HG03575 (cell line): ENCODE measurements around the gene GIGYF1.

Source experiments
- ATAC-seq: cut with Tn5 transposase; IDR thresholded peaks from one replicate; pipeline ENCODE4 v1.9.1; 2021; ENCODE audit not compliant: unreplicated experiment, insufficient number of reproducible peaks, low FRiP score; ENCODE audit errors: extremely low read depth

Gene GIGYF1

DNA sequence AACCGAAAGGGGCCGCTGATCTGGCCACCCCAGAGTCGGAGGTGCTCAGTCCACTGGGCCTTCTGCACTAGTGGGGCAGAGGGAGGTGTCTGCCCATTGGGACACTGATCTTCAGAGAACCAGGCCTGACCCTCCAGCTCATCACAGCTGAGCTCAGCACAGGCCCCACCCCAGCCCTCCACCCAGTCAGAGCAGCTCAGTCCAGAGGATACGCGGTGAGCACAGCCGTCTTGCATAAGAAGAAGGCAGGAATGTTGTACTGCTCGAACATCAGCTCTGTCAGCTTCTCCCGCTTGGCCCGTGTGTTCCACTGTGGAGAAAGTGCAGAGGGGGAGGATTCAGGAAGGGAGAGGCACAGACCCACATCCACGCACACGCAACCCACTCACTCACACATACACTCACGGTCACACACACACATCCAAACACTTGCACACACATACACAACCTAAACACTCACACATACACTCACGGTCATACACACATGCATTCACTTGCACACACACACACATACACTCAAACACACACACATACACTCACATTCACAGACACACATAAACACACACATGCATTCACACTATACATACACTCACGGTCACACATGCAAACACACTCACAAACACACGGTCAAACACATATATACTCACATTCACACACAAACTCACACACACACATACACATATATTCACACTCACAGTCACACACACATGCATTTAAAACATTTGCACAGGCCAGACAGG lies 44.1 kb downstream of the GIGYF1 start:
- no peak for ATAC-seq

DNA sequence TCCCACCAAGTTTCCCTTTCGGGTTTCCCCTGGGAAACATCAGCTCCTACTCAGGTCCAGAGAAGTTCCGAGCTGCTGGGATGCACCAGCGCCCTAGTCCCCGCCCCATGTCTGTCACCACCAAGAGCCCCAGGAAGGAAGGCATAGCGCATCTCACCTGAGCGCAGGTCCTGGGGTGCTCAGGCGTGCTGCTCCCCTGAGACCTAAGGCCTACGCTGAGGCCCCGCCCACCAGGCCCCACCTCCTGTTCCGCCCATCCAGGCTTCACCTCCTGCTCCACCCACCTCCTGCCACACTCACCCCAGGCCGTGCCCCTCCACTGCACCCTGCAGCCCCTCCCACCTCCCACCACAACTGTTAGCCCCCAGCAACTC lies 51.5 kb downstream of the GIGYF1 start:
- no peak for ATAC-seq

DNA sequence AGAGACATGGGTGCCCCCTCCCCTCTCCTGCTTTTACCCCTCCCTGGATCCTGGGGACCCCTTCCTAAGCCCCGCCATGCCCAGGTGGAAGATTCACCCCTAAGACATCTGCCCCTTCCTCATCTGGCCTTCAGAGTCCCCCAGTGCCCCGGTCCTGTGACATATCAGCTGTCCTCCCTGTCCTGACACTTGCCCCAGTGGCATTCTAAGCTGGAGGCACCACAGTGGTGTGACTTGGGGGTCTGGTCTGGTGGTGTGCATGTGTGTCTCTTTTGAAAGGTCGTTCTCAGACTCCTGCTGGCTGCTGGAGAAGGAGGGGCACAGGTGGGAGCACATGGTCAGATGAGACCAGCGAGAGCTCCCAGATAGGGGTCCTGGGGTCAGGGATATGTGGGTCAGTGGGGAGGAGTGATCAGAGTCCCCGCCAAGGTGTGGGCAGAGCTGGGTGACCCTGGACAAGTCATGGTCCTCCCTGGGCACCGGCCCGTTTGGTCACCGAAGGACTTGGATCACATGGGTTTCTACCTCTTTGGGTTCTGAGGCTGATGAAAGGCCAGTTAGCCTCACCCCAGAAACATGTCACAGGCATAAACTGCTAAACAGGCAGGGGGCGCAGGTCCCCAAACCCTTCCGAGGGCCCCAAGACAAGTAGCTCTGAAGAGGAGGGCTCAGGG lies 52.1 kb downstream of the GIGYF1 start:
- no peak for ATAC-seq

DNA sequence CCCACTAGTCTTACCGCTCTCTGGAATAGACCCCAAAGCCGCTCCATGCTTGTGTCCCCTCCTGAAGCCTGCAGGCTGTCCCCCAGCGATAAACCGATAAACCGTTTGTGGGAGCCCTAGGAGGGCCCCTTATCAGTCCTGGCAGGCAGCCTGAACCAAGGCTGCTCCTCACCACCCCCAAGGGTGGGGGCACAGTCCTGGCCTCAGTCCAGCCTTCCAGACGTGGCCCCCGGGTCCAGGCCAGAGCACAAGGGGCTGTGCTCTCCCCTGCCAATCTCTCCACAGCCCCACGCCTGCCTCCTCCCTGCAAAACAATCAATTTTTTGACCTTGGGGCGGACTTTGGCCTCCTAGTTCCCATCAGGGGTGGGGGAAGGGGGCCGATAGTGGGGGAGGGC lies 52.6 kb downstream of the GIGYF1 start, which contains the start of gene TFR2:
TSS of gene TFR2 (minus strand) at position 90 of the 397 bp plus-strand sequence. CDS start at position 47, 43 bp downstream.
- ATAC-seq: no peak

DNA sequence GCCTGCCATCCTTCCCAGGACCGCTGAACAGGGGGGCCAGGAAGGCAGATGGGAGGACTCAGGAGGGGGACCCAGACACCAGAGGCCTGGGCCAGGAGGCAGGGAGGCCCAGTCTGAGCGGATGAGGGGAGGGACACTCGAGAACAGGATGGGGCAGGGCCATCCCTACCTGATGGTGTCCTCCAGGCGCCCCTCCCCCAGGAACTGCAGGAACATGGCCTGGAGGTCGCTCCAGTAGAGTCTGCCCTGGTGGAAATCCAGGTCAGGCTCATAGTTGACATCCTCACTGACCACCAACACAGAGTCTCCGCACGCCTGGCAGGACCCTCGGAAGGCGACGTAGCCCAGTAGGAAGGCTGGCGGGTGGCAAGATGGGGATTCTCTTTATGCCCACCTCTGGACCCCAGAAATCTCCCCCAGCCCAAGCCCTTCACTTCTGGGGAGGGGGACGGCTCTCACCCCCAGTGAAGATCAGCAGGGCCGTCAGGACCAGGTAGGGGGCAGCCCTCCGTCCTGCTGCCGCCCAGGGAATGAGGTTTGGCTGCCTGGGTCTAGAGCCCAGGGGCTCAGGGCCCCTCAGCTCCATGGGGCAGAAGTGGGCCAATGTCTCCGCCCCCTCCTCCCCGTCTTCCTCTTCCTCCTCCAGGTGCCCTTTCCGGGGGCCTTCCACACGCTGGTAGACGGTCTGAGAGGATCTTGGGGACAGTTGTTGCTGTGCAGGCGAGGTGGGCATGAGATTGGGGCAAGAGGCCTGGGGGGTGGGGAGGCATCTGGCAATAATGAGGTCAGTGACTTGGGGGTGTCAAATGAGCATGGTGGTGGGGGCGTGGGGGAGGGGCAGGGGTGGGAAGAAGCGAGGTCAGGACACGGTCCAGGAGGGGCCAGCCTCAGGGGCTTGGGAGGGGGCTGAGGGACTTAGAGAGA lies 53.3 kb downstream of the GIGYF1 start:
- no peak for ATAC-seq

DNA sequence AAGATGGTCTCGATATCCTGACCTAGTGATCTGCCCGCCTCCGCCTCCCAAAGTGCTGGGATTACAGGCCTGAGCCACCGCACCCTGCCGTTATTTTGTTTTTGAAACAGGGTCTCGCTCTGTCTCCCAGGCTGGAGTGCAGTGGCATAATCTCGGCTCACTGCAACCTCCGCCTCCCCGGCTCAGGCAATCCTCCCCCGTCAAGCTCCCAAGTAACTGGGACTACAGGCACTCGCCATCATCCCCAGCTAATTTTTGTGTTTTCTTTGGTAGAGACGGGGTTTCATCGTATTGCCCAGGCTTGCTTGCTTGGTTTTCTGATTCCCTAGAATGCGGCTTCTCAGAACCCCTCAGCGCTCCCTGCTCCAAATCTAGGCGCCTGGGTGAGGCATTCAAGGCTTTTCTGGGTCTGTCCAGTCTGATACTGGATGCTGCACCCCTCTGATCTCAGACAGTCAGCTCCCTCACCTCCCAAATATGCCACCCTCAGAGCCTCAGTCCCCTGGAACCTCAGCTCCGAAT lies 54.0 kb downstream of the GIGYF1 start:
- ATAC-seq: no peak

DNA sequence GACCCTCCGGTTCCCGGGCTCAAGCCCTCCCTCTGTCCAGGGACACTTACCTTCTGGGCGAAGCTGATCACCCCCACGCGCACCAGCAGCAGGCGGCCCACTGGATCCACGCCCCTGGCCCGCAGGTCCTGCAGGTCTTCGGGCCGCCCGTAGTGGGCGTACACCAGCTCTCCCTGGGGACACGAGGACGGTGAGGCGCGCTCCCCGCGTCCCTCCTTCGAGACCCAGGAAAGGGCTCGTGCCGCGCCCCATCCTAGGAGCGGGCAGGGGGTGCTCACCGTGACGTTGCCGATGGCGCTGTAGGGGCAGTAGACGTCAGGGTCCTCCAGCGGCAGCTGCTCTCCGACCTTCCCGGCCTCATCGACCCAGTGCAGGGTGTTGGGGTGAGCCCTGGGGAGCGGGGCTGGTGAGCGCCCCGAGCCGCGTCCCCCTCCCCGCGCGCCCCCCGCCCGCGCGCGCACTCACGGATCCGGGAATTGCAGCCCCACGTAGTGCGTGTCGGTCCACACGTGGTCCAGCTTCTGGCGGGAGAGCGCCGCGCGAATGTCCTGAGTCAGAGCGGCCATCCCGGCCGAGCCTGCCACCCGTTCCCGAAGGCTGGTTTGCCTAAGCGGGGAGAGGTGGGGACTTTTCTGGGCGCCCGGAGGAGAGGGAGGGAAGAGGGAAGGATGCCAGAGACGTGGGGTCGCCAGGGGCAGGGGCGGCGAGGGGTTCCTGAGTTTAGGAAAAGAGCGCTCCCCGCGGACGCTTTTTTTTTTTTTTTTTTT lies 60.9 kb downstream of the GIGYF1 start:
- ATAC-seq: no peak

DNA sequence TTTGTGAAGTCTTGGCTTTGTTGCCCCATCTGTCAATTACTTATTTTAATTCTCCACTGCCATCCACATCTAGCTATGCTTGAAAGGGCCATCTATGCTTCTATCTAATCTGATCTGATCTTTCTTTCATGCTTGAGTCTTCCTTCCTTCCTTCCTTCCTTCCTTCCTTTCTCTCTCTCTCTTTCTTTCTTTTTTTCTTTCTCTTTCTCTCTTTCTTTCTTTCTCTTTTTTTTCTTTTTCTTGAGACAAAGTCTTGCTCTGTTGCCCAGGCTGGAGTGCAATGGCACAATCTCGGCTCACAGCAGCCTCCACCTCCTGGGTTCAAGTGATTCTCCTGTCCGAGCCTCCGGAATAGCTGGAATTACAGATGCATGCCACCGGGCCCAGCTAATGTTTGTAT lies 64.0 kb downstream of the GIGYF1 start:
- no peak for ATAC-seq
